Activated naive CD8-positive, alpha-beta T cell treated with anti-CD3 and anti-CD28 coated beads, Interleukin-2, amount 50 U/mL, for 16 hours (primary cell): ENCODE data around the gene ATP1A4.

Source experiments
- DNase-seq: peaks from one replicate; pipeline ENCODE4 v3.0.0-alpha.2; 2020; ENCODE audit warnings: low read depth, low spot score

ATP1A4 gene

GRCh38 chr1:160227561-160227960 lies 76.2 kb downstream of the ATP1A4 start:
- no peak for DNase-seq

- DNase-seq: no peak
Measured at GRCh38 chr1:160228431-160228830, 77.0 kb downstream of the ATP1A4 start.

- no peak for DNase-seq
Measured at GRCh38 chr1:160232911-160233310, 81.5 kb downstream of the ATP1A4 start.
